ENCODE data around the gene HDAC4.

- TF ChIP-seq POLR2A (IDR thresholded peaks at IDR 0.05) (no peak), EP300 (IDR thresholded peaks at IDR 0.05) (no peak), CTCF (IDR thresholded peaks at IDR 0.05) (no peak)
Measured at GRCh38 chr2:239136762-239137161, 264.1 kb downstream of the HDAC4 start.

Measured in stomach (tissue), 4 donors.